CD4-positive, alpha-beta T cell (primary cell): ENCODE data around the gene GMPR2. TPM values are rescaled to one million over a fixed set of nuclear protein-coding genes. Genes with fewer than 3 reads are reported as not detected.

Experiments used
- ATAC-seq: fragments of 200-7000 bp; cut with Tn5 transposase; one replicate; pipeline ENCODE4 v1.10.0; 2022; ENCODE audit warnings: mild to moderate bottlenecking; ENCODE audit not compliant: poor library complexity
- CTCF ChIA-PET: fragments of 350-600 bp; sonication (Branson Sonifier 250); formaldehyde crosslinking; loops from one replicate; lab custom pipeline; 2021; ENCODE audit warnings: antibody characterized with exemption, inconsistent platforms; lab: Charles Lee
- POLR2A ChIA-PET: fragments of 350-600 bp; sonication (Branson Sonifier 250); formaldehyde crosslinking; loops from one replicate; lab custom pipeline; 2021; ENCODE audit warnings: antibody characterized with exemption, inconsistent platforms; lab: Charles Lee
- DNase-seq, 14 experiments: peaks; one replicate each; pipeline ENCODE4 v3.0.0-alpha.2; 2013 to 2020; ENCODE audit warnings: mixed read lengths in 2 of 14
- H3K27ac ChIP-seq, 2 donors: one replicate each; pipeline versions ENCODE4 v1.5.1 to v1.7.0; 2013; ENCODE audit warnings: low read length in 2 of 2, low read depth in 1 of 2, mild to moderate bottlenecking in 1 of 2
- H3K27me3 ChIP-seq, 2 experiments: 1 replicate in 1 of 2; 2 replicates in 1 of 2; pipeline versions ENCODE4 v1.6.1 to v1.7.0; 2013; ENCODE audit warnings: low read length in 2 of 2, control low read depth in 1 of 2, mild to moderate bottlenecking in 1 of 2, moderate library complexity in 1 of 2; ENCODE audit not compliant: insufficient read depth in 2 of 2, control insufficient read depth in 1 of 2
- H3K36me3 ChIP-seq: one replicate; pipeline ENCODE4 v1.6.1; 2013; ENCODE audit warnings: low read length, control low read depth; ENCODE audit not compliant: insufficient read depth
- H3K4me1 ChIP-seq: one replicate; pipeline ENCODE4 v1.6.1; 2013; ENCODE audit warnings: low read length, control low read depth; ENCODE audit not compliant: insufficient read depth
- H3K4me3 ChIP-seq: one replicate; pipeline ENCODE4 v1.5.1; 2013; ENCODE audit warnings: mild to moderate bottlenecking, low read length, moderate library complexity
- H3K9me3 ChIP-seq, 2 experiments: 1 replicate in 1 of 2; 2 replicates in 1 of 2; pipeline versions ENCODE4 v1.6.1 to v1.7.0; 2013; ENCODE audit warnings: low read length in 2 of 2, mild to moderate bottlenecking in 2 of 2, control low read depth in 1 of 2, moderate library complexity in 1 of 2; ENCODE audit not compliant: control insufficient read depth in 1 of 2, insufficient read depth in 1 of 2
- H3K27ac Mint-ChIP-seq: one replicate; pipeline ENCODE4 v1.8.0; 2020; ENCODE audit warnings: mixed read lengths
- H3K27me3 Mint-ChIP-seq: one replicate; pipeline ENCODE4 v1.8.0; 2021; ENCODE audit warnings: mixed read lengths
- H3K36me3 Mint-ChIP-seq: one replicate; pipeline ENCODE4 v1.8.0; 2021; ENCODE audit warnings: low read depth, mixed read lengths
- H3K4me1 Mint-ChIP-seq: one replicate; pipeline ENCODE4 v1.8.0; 2021; ENCODE audit warnings: low read depth, mixed read lengths
- H3K4me3 Mint-ChIP-seq: one replicate; pipeline ENCODE4 v1.8.0; 2020; ENCODE audit warnings: mild to moderate bottlenecking, mixed read lengths
- H3K9me3 Mint-ChIP-seq: one replicate; pipeline ENCODE4 v1.8.0; 2020; ENCODE audit warnings: mixed read lengths
- intact Hi-C, 2 experiments: fragments of 100-400 bp; cut with DNase I in 1 of 2; cut with micrococcal nuclease in 1 of 2; formaldehyde crosslinking; loops; one replicate each; pipeline versions ENCODE4 v1.15.1 to v1.9.0; 2023 to 2025; cut with DNase I, micrococcal nuclease
- total RNA-seq, 174 experiments: library from RNA in 2 of 174; stranded (reverse) in 2 of 174; gene quantifications; one replicate each; pipeline ENCODE4 v1.2.3 and lab custom pipeline; 2021 to 2026
- TF ChIP-seq, protein P1 (sequence below): fragments of 200-600 bp; IDR thresholded peaks from one replicate; pipeline ENCODE4 v1.8.0; 2022; ENCODE audit warnings: antibody characterized with exemption, mild to moderate bottlenecking

The GMPR2 gene
- total RNA-seq, 2 experiments from 2014 or later = 22.2 to 24.8 TPM

DNA sequence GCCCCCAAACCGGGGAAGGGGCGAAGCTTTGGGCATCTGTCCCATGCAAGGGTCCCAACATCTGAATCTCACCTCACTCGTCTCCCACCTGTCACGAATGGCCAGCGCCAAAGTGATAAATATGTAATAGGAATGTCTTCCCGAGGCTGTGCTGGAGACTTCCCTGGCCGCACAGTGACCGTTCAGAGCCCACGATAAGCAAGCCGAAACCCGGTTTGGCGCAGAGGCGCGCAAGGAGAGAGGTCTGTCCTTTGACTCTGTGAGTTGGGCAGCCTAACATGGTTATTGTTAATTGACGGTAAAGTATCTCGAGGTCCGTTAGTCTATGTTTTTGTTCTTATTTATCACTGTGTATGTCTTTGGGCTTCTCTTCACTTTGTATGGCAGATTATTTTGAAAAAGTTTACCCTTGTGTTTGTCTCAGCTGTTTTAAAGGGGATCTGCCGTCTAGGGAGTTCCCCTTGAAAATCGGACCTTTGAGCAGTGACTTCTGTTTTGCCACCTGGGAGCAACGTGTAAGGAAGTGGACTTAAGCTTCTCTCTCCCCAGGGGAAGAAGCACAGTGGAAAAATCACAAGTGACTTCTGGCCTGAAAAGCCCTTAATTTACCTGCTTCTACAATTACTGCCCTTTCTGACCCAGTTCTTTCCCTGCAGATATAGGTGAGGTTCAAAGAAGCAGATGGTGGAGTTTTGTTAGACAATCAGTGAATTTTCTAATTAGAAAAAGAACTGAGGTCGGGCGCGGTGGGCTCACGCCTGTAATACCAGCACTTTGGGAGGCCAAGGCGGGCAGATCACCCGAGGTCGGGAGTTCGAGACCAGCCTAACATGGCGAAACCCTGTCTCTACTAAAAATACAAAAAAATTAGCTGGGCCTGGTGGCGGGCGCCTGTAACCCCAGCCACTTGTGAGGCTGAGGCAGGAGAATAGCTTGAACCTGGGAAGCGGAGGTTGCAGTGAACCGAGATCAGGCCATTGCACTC, 36.4 kb upstream of the GMPR2 start:
- intact Hi-C loops = loop anchor here in 1 of 2 experiments (5.0 kb wide), 1 partner anchor 36 kb away; the partner anchor contains the start of genes GMPR2 and NEDD8
- Mint-ChIP-seq H3K36me3 (peaks cover 61% of the 10 kb centered on the region), H3K27ac (peak overlapping the region; percentile 92), H3K9me3 (no peaks in the 10 kb centered on the region), H3K4me1 (peaks cover 51% of the 10 kb centered on the region), H3K27me3 (no peaks in the 10 kb centered on the region), H3K4me3 (peak overlapping the region; percentile 87)
- ChIA-PET POLR2A (interaction anchor here (0.6 to 4.0 kb wide), 29 partner anchors 8 to 937 kb away, joined by 3 to 99 read pairs (median 5); partner anchors contain the start of genes CBLN3, CHMP4A, CIDEB and DCAF11), CTCF (interaction anchor here (0.8 to 2.6 kb wide), 7 partner anchors 15 to 101 kb away, joined by 3 to 14 read pairs (median 5); partner anchors contain the start of genes CHMP4A, IRF9, MDP1 and TINF2)
- ATAC-seq = no peak
- TF ChIP-seq, protein P1, sequence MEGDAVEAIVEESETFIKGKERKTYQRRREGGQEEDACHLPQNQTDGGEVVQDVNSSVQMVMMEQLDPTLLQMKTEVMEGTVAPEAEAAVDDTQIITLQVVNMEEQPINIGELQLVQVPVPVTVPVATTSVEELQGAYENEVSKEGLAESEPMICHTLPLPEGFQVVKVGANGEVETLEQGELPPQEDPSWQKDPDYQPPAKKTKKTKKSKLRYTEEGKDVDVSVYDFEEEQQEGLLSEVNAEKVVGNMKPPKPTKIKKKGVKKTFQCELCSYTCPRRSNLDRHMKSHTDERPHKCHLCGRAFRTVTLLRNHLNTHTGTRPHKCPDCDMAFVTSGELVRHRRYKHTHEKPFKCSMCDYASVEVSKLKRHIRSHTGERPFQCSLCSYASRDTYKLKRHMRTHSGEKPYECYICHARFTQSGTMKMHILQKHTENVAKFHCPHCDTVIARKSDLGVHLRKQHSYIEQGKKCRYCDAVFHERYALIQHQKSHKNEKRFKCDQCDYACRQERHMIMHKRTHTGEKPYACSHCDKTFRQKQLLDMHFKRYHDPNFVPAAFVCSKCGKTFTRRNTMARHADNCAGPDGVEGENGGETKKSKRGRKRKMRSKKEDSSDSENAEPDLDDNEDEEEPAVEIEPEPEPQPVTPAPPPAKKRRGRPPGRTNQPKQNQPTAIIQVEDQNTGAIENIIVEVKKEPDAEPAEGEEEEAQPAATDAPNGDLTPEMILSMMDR = no peak
- H3K27ac ChIP-seq = peak overlapping the region; percentile 97 to 99
- no peaks in the 10 kb centered on the region for H3K27me3 ChIP-seq
- DNase-seq = peak in 2 of 14 experiments; percentile 40 to 43
- peaks cover 23% of the 10 kb centered on the region for H3K36me3 ChIP-seq
- H3K9me3 ChIP-seq = no peaks in the 10 kb centered on the region
- peak overlapping the region; percentile 93 for H3K4me3 ChIP-seq
- H3K4me1 ChIP-seq = peaks cover 37% of the 10 kb centered on the region

DNA sequence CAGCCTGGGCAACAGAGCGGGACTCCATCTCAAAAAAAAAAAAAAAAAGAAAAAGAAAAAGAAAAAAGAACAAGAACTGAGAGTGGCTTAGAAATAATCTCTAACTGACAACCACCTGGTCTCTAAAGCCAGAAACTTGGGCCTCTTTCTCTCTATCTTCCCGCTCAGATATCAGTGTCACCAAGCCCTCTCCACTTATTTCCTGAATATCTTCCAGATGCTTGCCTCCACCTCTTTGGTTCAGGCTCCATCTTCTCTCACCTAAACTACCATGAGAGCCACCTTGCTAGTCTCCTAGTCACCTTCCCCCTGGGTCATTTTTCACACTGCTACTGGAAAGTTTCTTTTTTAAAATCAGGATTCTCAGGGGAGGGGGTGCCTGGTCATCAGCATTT, 35.7 kb upstream of the GMPR2 start:
- no peak overlapping the region for H3K27ac ChIP-seq

More for the DNA sequence above, 35.7 kb upstream of the GMPR2 start:
- intact Hi-C loops = loop anchor here in 1 of 2 experiments (5.0 kb wide), 1 partner anchor 35 kb away; the partner anchor contains the start of genes GMPR2 and NEDD8
- Mint-ChIP-seq H3K36me3 (peaks cover 61% of the 10 kb centered on the region), H3K4me1 (peaks cover 49% of the 10 kb centered on the region), H3K27ac (peak overlapping the region; percentile 92), H3K9me3 (no peaks in the 10 kb centered on the region), H3K4me3 (peak overlapping the region; percentile 87), H3K27me3 (no peaks in the 10 kb centered on the region)
- peaks cover 22% of the 10 kb centered on the region for H3K36me3 ChIP-seq
- H3K4me1 ChIP-seq = peaks cover 37% of the 10 kb centered on the region
- ATAC-seq (no peak), DNase-seq (no peak)
- TF ChIP-seq, protein P1 = no peak
- H3K4me3 ChIP-seq = no peak overlapping the region
- CTCF ChIA-PET = interaction anchor here (1.3 to 2.6 kb wide), 2 partner anchors 36 to 45 kb away, joined by 4 to 12 read pairs; partner anchors contain the start of gene TINF2
- no peaks in the 10 kb centered on the region for H3K9me3 ChIP-seq
- POLR2A ChIA-PET = interaction anchor here (2.3 to 4.0 kb wide), 3 partner anchors 13 to 56 kb away, joined by 12 to 99 read pairs (median 20); partner anchors contain the start of genes CHMP4A, EMC9 and MDP1
- no peaks in the 10 kb centered on the region for H3K27me3 ChIP-seq
